ENCODE results near the gene TTC7B.

GRCh38 chr14:90489916-90490719, 326.1 kb downstream of the TTC7B start:
- TF ChIP-seq CTCF (IDR thresholded peaks at IDR 0.05) = no peak
- no peak for TF ChIP-seq EZH2 (IDR thresholded peaks at IDR 0.05; ENCODE audit: borderline replicate concordance, insufficient read depth, low read depth, low read length, poor library complexity, severe bottlenecking)
